Measurements from ENCODE around the gene VAV1. TPM values are rescaled to one million over a fixed set of nuclear protein-coding genes. Genes with fewer than 3 reads are reported as not detected.

The VAV1 gene
- total and polyA plus RNA-seq, 9 of the 15 experiments (the other 6 are each of a cell fraction or from before 2014, with no cell fraction given) = 0.46 to 20.1 (median 11.1) TPM

GRCh38 chr19:6736169-6736916 is 36.2 kb upstream of the VAV1 start (continued):
- TF ChIP-seq ATF1 (CRISPR knock-in tag; IDR thresholded peaks at IDR 0.05) (no peak), ATF1 (tag; IDR thresholded peaks at IDR 0.05) (peak; percentile 86), STAT5B (CRISPR knock-in tag; IDR thresholded peaks at IDR 0.05) (no peak), BMI1 (IDR thresholded peaks at IDR 0.05; ENCODE audit: low read length) (no peak), CHAMP1 (IDR thresholded peaks at IDR 0.05) (no peak), RBM22 (IDR thresholded peaks at IDR 0.05; ENCODE audit: low read depth, low read length, poor library complexity, severe bottlenecking) (no peak), KDM1A (IDR thresholded peaks at IDR 0.05) (no peak), ZNF445 (CRISPR knock-in tag; IDR thresholded peaks at IDR 0.05; ENCODE audit: low read depth) (no peak), TCF15 (CRISPR knock-in tag; IDR thresholded peaks at IDR 0.05) (no peak), COPS2 (conservative IDR thresholded peaks at IDR 0.05) (no peak), CBX3 (IDR thresholded peaks at IDR 0.05; ENCODE audit: borderline replicate concordance in 1 of 2, low read length in 2 of 2) (no peak; a peak in 1 of 3 replicates), ZHX1 (conservative IDR thresholded peaks at IDR 0.05; ENCODE audit: low read length) (no peak), RBM14 (IDR thresholded peaks at IDR 0.05; ENCODE audit: borderline replicate concordance, insufficient read depth, low read depth, low read length) (no peak), ESRRB (CRISPR knock-in tag; IDR thresholded peaks at IDR 0.05; ENCODE audit: borderline replicate concordance) (no peak), MED1 (CRISPR knock-in tag; IDR thresholded peaks at IDR 0.05; ENCODE audit: borderline replicate concordance) (no peak), SREBF2 (CRISPR knock-in tag; IDR thresholded peaks at IDR 0.05) (no peak), LARP7 (IDR thresholded peaks at IDR 0.05) (no peak), ATF2 (CRISPR knock-in tag; IDR thresholded peaks at IDR 0.05) (no peak), SAFB2 (IDR thresholded peaks at IDR 0.05; ENCODE audit: borderline replicate concordance, low read depth, low read length, severe bottlenecking) (no peak), ZBTB33 (CRISPR knock-in tag; IDR thresholded peaks at IDR 0.05) (no peak)

All from K562 (cell line).